Ascending aorta (tissue), 2 donors: ENCODE measurements around the gene TM4SF1. TPM values are rescaled to one million over a fixed set of nuclear protein-coding genes. Genes with fewer than 3 reads are reported as not detected.

Source experiments
- DNase-seq, 2 donors: peaks; one replicate each; pipeline ENCODE4 v3.0.0-alpha.2; 2019; ENCODE audit warnings: low spot score in 2 of 2
- H3K27ac ChIP-seq, 2 donors: fragments of 200-600 bp; sonication (generic); one replicate each; pipeline ENCODE4 v1.5.1; 2016 to 2017; ENCODE audit warnings: mild to moderate bottlenecking in 1 of 2
- H3K27me3 ChIP-seq: fragments of 200-600 bp; sonication (generic); one replicate; pipeline ENCODE4 v1.5.1; 2017
- H3K36me3 ChIP-seq, 2 donors: fragments of 200-600 bp; sonication (generic); one replicate each; pipeline ENCODE4 v1.5.1; 2016
- H3K4me1 ChIP-seq, 2 donors: fragments of 200-600 bp; sonication (generic); one replicate each; pipeline ENCODE4 v1.5.1; 2016 to 2017; ENCODE audit warnings: mild to moderate bottlenecking in 1 of 2
- H3K4me3 ChIP-seq, 2 donors: fragments of 200-600 bp; sonication (generic); one replicate each; pipeline ENCODE4 v1.5.1; 2016 to 2017; ENCODE audit warnings: mild to moderate bottlenecking in 1 of 2
- H3K9me3 ChIP-seq, 2 donors: fragments of 200-600 bp; sonication (generic); one replicate each; pipeline ENCODE4 v1.5.1; 2016
- intact Hi-C: fragments of 100-400 bp; cut with DNase I; formaldehyde crosslinking; loops from one replicate; pipeline ENCODE4 v1.15.1; 2023
- total RNA-seq: library from RNA; depleted of rRNA; stranded (reverse); fragments of >200 nt; gene quantifications from one replicate; pipeline ENCODE4 v1.1.0, GENCODE V29; 2016
- TF ChIP-seq, protein P1 (sequence below), 3 experiments: fragments of 200-600 bp in 2 of 3; fragments of 450-650 bp in 1 of 3; sonication (generic) in 2 of 3; IDR thresholded peaks; one replicate each; pipeline ENCODE4 v1.5.1; 2016 to 2019; ENCODE audit warnings: antibody characterized with exemption in 3 of 3, mild to moderate bottlenecking in 1 of 3, moderate library complexity in 1 of 3

Gene TM4SF1
- total RNA-seq, 1 donor from 2014 or later, result 487 TPM

DNA sequence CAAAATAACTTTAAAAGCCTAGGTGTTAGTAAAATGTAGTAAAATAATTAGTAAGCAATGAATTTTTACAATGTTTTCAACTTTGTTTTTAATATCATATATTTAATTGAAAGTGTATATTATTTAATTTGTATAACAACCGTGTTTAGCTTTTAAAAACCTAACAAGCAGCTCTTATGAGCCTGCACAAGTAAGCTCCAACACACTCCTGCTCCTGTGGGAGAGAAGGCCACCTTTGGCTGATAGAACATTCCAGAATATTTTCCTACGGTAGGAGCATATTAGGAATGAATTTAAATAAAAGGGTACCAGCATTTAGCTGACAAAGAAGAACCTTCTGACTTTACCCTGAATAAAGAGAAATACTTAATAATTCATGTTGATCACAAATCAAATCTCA, 40.3 kb upstream of the TM4SF1 start:
- Histone ChIP-seq H3K4me3 (no peak overlapping the region), H3K4me1 (peaks cover 0 to 13% of the 10 kb centered on the region in 2 donors), H3K27ac (no peak overlapping the region), H3K36me3 (no peaks in the 10 kb centered on the region), H3K9me3 (no peaks in the 10 kb centered on the region), H3K27me3 (no peaks in the 10 kb centered on the region)
- TF ChIP-seq, protein P1, sequence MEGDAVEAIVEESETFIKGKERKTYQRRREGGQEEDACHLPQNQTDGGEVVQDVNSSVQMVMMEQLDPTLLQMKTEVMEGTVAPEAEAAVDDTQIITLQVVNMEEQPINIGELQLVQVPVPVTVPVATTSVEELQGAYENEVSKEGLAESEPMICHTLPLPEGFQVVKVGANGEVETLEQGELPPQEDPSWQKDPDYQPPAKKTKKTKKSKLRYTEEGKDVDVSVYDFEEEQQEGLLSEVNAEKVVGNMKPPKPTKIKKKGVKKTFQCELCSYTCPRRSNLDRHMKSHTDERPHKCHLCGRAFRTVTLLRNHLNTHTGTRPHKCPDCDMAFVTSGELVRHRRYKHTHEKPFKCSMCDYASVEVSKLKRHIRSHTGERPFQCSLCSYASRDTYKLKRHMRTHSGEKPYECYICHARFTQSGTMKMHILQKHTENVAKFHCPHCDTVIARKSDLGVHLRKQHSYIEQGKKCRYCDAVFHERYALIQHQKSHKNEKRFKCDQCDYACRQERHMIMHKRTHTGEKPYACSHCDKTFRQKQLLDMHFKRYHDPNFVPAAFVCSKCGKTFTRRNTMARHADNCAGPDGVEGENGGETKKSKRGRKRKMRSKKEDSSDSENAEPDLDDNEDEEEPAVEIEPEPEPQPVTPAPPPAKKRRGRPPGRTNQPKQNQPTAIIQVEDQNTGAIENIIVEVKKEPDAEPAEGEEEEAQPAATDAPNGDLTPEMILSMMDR (IDR thresholded peaks at IDR 0.05), result no peak
- no peak for DNase-seq
- intact Hi-C loops, result no loop called here

DNA sequence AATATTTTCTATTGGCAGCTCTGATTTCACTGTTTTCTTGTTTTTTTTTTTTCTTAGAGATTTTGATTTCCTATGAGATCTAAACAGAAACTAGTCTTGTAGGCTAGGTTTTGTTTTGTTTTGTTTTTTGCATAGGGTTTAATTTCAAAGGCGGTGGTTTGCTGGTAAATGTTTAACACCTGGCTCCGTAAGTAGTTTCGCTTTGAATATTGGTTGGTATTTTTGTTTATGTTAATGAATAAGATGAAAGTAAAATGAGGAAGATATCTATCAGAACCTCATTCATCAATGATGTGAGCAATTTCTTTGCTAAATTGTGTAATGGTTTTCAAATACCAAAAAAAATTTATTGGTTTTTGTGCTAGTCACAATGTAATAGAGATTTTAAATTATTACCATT, 39.7 kb upstream of the TM4SF1 start:
- no peak for DNase-seq
- TF ChIP-seq, protein P1 (IDR thresholded peaks at IDR 0.05), result no peak
- Histone ChIP-seq H3K27me3 (no peaks in the 10 kb centered on the region), H3K4me3 (no peak overlapping the region), H3K27ac (no peak overlapping the region), H3K9me3 (no peaks in the 10 kb centered on the region), H3K36me3 (no peaks in the 10 kb centered on the region), H3K4me1 (peaks cover 0 to 13% of the 10 kb centered on the region in 2 donors)
- intact Hi-C loops, result no loop called here

DNA sequence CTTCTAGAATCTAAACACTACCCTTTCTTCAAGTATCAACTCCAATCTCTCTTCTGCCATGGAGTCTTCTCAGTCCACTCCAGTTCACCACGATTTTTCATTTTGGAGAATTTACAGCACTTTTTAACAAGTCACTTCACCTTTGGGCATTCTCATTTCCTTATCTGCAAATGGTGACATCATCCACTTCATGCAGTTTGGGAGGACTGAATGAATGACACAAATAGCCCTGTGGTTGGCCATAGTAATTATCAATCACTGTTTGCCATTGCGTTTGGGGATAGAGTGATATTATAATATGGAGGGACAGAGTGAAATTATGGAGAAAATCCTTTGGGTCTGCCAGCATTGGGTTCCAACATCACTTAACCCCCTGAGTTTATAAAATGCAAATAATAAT, 38.0 kb upstream of the TM4SF1 start:
- Histone ChIP-seq H3K9me3 (no peaks in the 10 kb centered on the region), H3K36me3 (no peaks in the 10 kb centered on the region), H3K4me1 (peaks cover 0 to 13% of the 10 kb centered on the region in 2 donors), H3K27ac (peak overlapping the region; percentile 73), H3K4me3 (no peak overlapping the region), H3K27me3 (no peaks in the 10 kb centered on the region)
- intact Hi-C loops, result no loop called here
- TF ChIP-seq, protein P1 (IDR thresholded peaks at IDR 0.05), result no peak
- DNase-seq, result no peak

DNA sequence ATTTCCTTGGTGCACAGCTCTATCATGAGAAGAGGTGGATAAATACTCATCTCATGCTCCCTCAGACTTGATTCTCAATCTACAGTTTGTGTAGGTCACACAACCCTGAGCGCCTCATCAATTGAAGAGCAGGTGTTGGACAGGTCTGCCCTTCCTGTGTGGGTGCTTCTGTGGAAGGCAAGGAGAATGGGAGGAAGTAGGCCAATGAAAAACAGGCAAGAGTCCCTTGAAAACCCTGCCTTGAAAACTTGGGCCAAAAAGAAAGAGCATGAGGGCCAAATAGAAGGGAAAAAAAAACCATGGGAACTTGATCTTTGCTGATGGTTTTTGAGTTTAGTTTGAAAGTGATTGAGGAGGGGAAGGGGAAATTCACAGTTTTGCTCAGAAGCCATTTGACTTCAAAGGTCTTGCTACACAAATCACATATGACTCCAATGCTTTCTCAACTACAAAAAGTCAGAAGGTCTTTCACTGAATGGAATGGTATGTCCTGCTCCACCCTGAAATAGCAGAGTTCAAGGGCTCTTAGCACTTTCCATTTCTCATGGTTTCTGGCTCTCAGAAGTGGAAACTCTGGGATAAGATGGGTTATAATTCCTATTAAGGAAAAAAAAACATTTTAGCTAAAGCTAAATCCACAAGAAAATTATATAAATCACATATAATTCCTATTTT, 37.2 kb upstream of the TM4SF1 start:
- TF ChIP-seq, protein P1 (IDR thresholded peaks at IDR 0.05), result no peak
- peaks cover 0 to 13% of the 10 kb centered on the region in 2 donors for H3K4me1 ChIP-seq
- H3K27ac ChIP-seq, result peak overlapping the region; percentile 73
- intact Hi-C loops, result no loop called here
- H3K4me3 ChIP-seq, result no peak overlapping the region
- H3K9me3 ChIP-seq, result no peaks in the 10 kb centered on the region
- H3K36me3 ChIP-seq, result no peaks in the 10 kb centered on the region
- H3K27me3 ChIP-seq, result no peaks in the 10 kb centered on the region
- DNase-seq, result no peak

DNA sequence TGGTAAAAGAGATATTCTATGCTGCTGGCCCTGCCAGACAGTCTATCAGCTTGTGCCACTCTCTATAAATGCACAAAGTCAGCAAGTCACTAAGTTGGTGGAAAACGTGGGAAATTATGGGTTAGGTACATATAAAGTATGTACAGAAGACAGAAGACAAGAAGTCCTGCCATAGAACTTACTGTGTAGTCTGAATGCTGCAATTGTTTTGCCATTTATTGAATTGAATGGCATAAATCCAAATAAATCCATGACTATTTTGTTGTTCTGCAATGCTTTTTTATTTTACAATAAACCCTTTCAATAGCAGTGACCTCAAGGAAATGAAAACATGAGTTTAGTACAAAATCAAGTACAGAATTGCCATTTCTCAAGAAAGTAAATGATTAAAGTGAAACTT, 34.1 kb upstream of the TM4SF1 start:
- Histone ChIP-seq H3K36me3 (no peaks in the 10 kb centered on the region), H3K27ac (no peak overlapping the region), H3K4me3 (no peak overlapping the region), H3K9me3 (no peaks in the 10 kb centered on the region), H3K27me3 (no peaks in the 10 kb centered on the region), H3K4me1 (peaks cover 0 to 13% of the 10 kb centered on the region in 2 donors)
- intact Hi-C loops, result no loop called here
- TF ChIP-seq, protein P1 (IDR thresholded peaks at IDR 0.05), result no peak
- no peak for DNase-seq
